K562 (cell line): ENCODE measurements around the gene ATP5ME. TPM values are rescaled to one million over a fixed set of nuclear protein-coding genes. Genes with fewer than 3 reads are reported as not detected.

Experiments used
- ATF1 ChIP-seq, 2 experiments: fragments of 450-650 bp in 1 of 2; IDR thresholded peaks; 2 replicates each; pipeline ENCODE4 v1.6.1; 2016; ENCODE audit warnings: missing compliant biosample characterization in 1 of 2, missing genetic modification characterization in 1 of 2
- ATF6 ChIP-seq: sonication (generic); formaldehyde crosslinking; IDR thresholded peaks from 2 replicates; pipeline ENCODE4 v1.4.0; 2020; ENCODE audit warnings: mild to moderate bottlenecking, missing genetic modification reagents
- CHAMP1 ChIP-seq: fragments of 450-650 bp; IDR thresholded peaks from 2 replicates; pipeline ENCODE4 v1.6.1; 2016; ENCODE audit warnings: mild to moderate bottlenecking
- CHD1 ChIP-seq: fragments of 200-600 bp; sonication (generic); IDR thresholded peaks from one replicate; pipeline ENCODE4 v1.6.1; 2012; ENCODE audit warnings: mild to moderate bottlenecking, moderate library complexity, low read length, inconsistent platforms
- CTBP1 ChIP-seq: fragments of 450-650 bp; IDR thresholded peaks from 2 replicates; pipeline ENCODE4 v1.6.1; 2016; ENCODE audit warnings: borderline replicate concordance
- DACH1 ChIP-seq: fragments of 450-650 bp; IDR thresholded peaks from 2 replicates; pipeline ENCODE4 v1.6.1; 2018; ENCODE audit not compliant: partially characterized antibody
- ETV5 ChIP-seq: sonication (generic); formaldehyde crosslinking; IDR thresholded peaks from 2 replicates; pipeline ENCODE4 v1.4.0; 2020; ENCODE audit warnings: low read depth, mild to moderate bottlenecking, missing genetic modification reagents
- HDAC1 ChIP-seq, 2 experiments: fragments of 450-650 bp; IDR thresholded peaks; 2 replicates each; pipeline ENCODE4 v1.6.1; 2016 to 2017; ENCODE audit warnings: inconsistent platforms in 1 of 2, mild to moderate bottlenecking in 1 of 2, moderate library complexity in 1 of 2
- HNRNPH1 ChIP-seq: fragments of 200-400 bp; formaldehyde crosslinking; optimal IDR thresholded peaks from 2 replicates; pipeline ENCODE3; 2017; ENCODE audit warnings: low read depth, mild to moderate bottlenecking, low read length, moderate library complexity
- KLF16 ChIP-seq: IDR thresholded peaks from 2 replicates; pipeline ENCODE4 v1.6.1; 2016; ENCODE audit warnings: antibody characterized with exemption
- LEF1 ChIP-seq: fragments of 450-650 bp; IDR thresholded peaks from 2 replicates; pipeline ENCODE4 v1.6.1; 2016; ENCODE audit warnings: mild to moderate bottlenecking
- MITF ChIP-seq: IDR thresholded peaks from 2 replicates; pipeline ENCODE4 v1.6.1; 2014; ENCODE audit warnings: antibody characterized with exemption
- PRMT5 ChIP-seq: sonication (generic); formaldehyde crosslinking; IDR thresholded peaks from 2 replicates; pipeline ENCODE4 v1.5.0; 2020; ENCODE audit warnings: missing genetic modification reagents
- PRPF4 ChIP-seq: fragments of 200-400 bp; formaldehyde crosslinking; IDR thresholded peaks from one replicate; pipeline ENCODE4 v1.6.1; 2017; ENCODE audit warnings: low read length, low read depth, mild to moderate bottlenecking; ENCODE audit not compliant: insufficient read depth, poor library complexity, severe bottlenecking
- RBM34 ChIP-seq: fragments of 200-400 bp; formaldehyde crosslinking; IDR thresholded peaks from 2 replicates; pipeline ENCODE4 v1.6.1; 2018; ENCODE audit warnings: low read length, borderline replicate concordance; ENCODE audit not compliant: insufficient read depth
- SPI1 ChIP-seq: IDR thresholded peaks from 2 replicates; pipeline ENCODE4 v1.6.1; 2011; ENCODE audit warnings: low read depth, low read length, control low read depth, borderline replicate concordance
- SRSF7 ChIP-seq: fragments of 200-400 bp; formaldehyde crosslinking; optimal IDR thresholded peaks from 2 replicates; pipeline ENCODE3; 2017; ENCODE audit warnings: mild to moderate bottlenecking, low read depth, low read length
- SUPT5H ChIP-seq: fragments of 450-650 bp; IDR thresholded peaks from 2 replicates; pipeline ENCODE4 v1.6.1; 2016
- VEZF1 ChIP-seq: fragments of 200-800 bp; sonication (Bioruptor generic); IDR thresholded peaks from 2 replicates; pipeline ENCODE4 v1.6.1; 2017; ENCODE audit warnings: missing genetic modification characterization, missing compliant biosample characterization
- XRCC5 ChIP-seq: fragments of 200-400 bp; formaldehyde crosslinking; IDR thresholded peaks from 2 replicates; pipeline ENCODE4 v1.6.1; 2017; ENCODE audit warnings: low read depth, mild to moderate bottlenecking, low read length
- ZC3H4 ChIP-seq: sonication (generic); formaldehyde crosslinking; IDR thresholded peaks from 2 replicates; pipeline ENCODE4 v1.9.0; 2021; ENCODE audit warnings: missing genetic modification reagents, borderline replicate concordance
- ZNF707 ChIP-seq: fragments of 250-450 bp; sonication (Bioruptor Pico); conservative IDR thresholded peaks from 2 replicates; pipeline ENCODE4 v1.8.0; 2022; ENCODE audit warnings: inconsistent platforms, mild to moderate bottlenecking, moderate library complexity
- ZNF76 ChIP-seq: fragments of 250-450 bp; sonication (Bioruptor Pico); IDR thresholded peaks from 2 replicates; pipeline ENCODE4 v1.4.0; 2020; ENCODE audit warnings: mild to moderate bottlenecking, moderate library complexity, borderline replicate concordance
- polyA plus RNA-seq, 8 experiments: library from polyadenylated mRNA; depleted of rRNA in 4 of 8; stranded (reverse) in 5 of 8; unstranded in 3 of 8; fragments of >200 nt; fragmentation: Nextera tagmentation in 2 of 8; fragmentation: Illumina TruSeq in 1 of 8; extraction: Ambion mirVana in 2 of 8; extraction: Trizol in 1 of 8; gene quantifications; 2 replicates each; pipeline versions ENCODE4 v1.2.1 to v1.2.3, GENCODE V29; 2011 to 2014; ENCODE audit warnings: inconsistent platforms in 1 of 8, missing spikeins in 1 of 8
- total RNA-seq, 7 experiments: library from RNA; depleted of rRNA in 6 of 7; stranded (reverse); fragments of >200 nt in 6 of 7; fragmentation: Illumina TruSeq in 2 of 7; extraction: Trizol in 2 of 7; gene quantifications; 2 replicates each; pipeline versions ENCODE4 v1.2.1 to v1.2.3, GENCODE V29; 2011 to 2021; ENCODE audit warnings: low replicate concordance in 1 of 7

Gene ATP5ME
- total and polyA plus RNA-seq, 9 of the 15 experiments (the other 6 are each of a cell fraction or from before 2014, with no cell fraction given), result 509 to 2,480 (median 887) TPM

- TF ChIP-seq CHAMP1, result no peak
- no peak for TF ChIP-seq HDAC1 (IDR thresholded peaks at IDR 0.05)
- no peak for TF ChIP-seq ZC3H4
- TF ChIP-seq SRSF7, result no peak
- peak; percentile 50; the same call in 1 of the 2 replicates for TF ChIP-seq CTBP1
- no peak for TF ChIP-seq XRCC5
- no peak for TF ChIP-seq ATF6
- TF ChIP-seq ATF1 (CRISPR knock-in tag; IDR thresholded peaks at IDR 0.05), result no peak
- no peak; the same call in 1 of the 2 replicates for TF ChIP-seq ATF1 (tag; IDR thresholded peaks at IDR 0.05)
- TF ChIP-seq PRPF4, result no peak
- peak; percentile 95 for TF ChIP-seq KLF16
- TF ChIP-seq DACH1, result no peak
- 0 out of 2 replicates have a peak, but pooled peaks have one; percentile 39 for TF ChIP-seq MITF
- TF ChIP-seq SPI1, result no peak
- TF ChIP-seq ZNF707, result no peak
- no peak for TF ChIP-seq CHD1
- no peak for TF ChIP-seq ZNF76
- no peak for TF ChIP-seq PRMT5
- TF ChIP-seq VEZF1 (CRISPR knock-in tag), result peak; percentile 51
- TF ChIP-seq LEF1, result peak; percentile 45; the same call in 1 of the 2 replicates
- TF ChIP-seq RBM34, result no peak
- TF ChIP-seq SUPT5H, result no peak
- TF ChIP-seq HNRNPH1, result no peak
- no peak for TF ChIP-seq ETV5 (CRISPR knock-in tag)
These were observed 28.6 kb upstream of the ATP5ME start (continued) for GRCh38 chr4:702618-703048.
